SK-N-MC (cell line): ENCODE data around the gene ACCS.

Experiments
- DNase-seq: peaks from one replicate; pipeline ENCODE4 v3.0.0-alpha.2; 2011; ENCODE audit warnings: low read depth, low spot score
- H3K27ac ChIP-seq: fragments of 200-600 bp; sonication (generic); 2 replicates; pipeline ENCODE4 v1.5.1; 2016; ENCODE audit warnings: mixed run types
- H3K36me3 ChIP-seq: fragments of 200-600 bp; sonication (generic); 2 replicates; pipeline ENCODE4 v1.6.1; 2017; ENCODE audit warnings: antibody characterized with exemption, low read length, mixed read lengths; ENCODE audit not compliant: insufficient read depth
- H3K4me3 ChIP-seq: fragments of 200-600 bp; sonication (generic); 2 replicates; pipeline ENCODE4 v1.5.1; 2016
- H3K9ac ChIP-seq: fragments of 200-600 bp; sonication (generic); 2 replicates; pipeline ENCODE4 v1.8.0; 2017; ENCODE audit warnings: mixed run types, mixed read lengths; ENCODE audit not compliant: insufficient read length
- H3K9me3 ChIP-seq: fragments of 200-600 bp; sonication (generic); 2 replicates; pipeline ENCODE4 v1.6.1; 2017; ENCODE audit warnings: low read depth, mild to moderate bottlenecking, antibody characterized with exemption, low read length, moderate library complexity, mixed read lengths
- EZH2 ChIP-seq: fragments of 200-600 bp; sonication (generic); IDR thresholded peaks from one replicate; pipeline ENCODE4 v1.6.1; 2017; ENCODE audit warnings: antibody characterized with exemption
- FOXP2 ChIP-seq: optimal IDR thresholded peaks from 2 replicates; pipeline ENCODE3; 2011; ENCODE audit warnings: mild to moderate bottlenecking, moderate library complexity; ENCODE audit not compliant: insufficient read depth; ENCODE audit errors: extremely low read length, control extremely low read depth
- POLR2AphosphoS5 ChIP-seq: IDR thresholded peaks from 2 replicates; pipeline ENCODE4 v1.6.1; 2012; ENCODE audit warnings: mild to moderate bottlenecking, low read depth, low read length, borderline replicate concordance

Gene ACCS

GRCh38 chr11:44108260-44108659, 42.2 kb downstream of the ACCS start:
- H3K9ac ChIP-seq: no peak overlapping the region
- H3K4me3 ChIP-seq: no peak overlapping the region
- H3K36me3 ChIP-seq: peaks cover 25% of the 10 kb centered on the region
- H3K27ac ChIP-seq: no peak overlapping the region
- no peaks in the 10 kb centered on the region for H3K9me3 ChIP-seq
- TF ChIP-seq POLR2AphosphoS5: no peak
- TF ChIP-seq EZH2: no peak
- TF ChIP-seq FOXP2: no peak
- no peak for DNase-seq

DNA sequence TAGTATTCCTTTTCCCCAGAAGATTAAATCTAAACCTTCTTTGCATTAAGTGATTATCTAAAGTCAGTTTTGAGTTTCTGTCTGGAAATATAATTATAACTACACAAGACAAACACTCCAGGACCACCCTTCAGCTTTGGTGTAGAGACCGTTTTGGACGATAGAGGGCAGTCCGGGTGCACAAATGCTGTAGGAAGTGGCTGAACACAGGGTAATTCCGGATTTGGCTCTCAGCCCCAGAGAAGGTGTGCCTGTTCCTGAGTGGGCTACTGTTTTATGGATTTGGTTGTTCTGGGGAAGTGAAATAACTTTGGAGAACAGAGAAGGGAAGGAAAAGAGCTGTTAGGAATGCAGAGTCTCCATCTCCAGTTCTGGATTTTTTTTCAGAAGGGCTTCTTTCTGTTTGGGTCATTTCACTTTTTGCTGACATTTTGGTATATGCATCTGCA, 44.2 kb downstream of the ACCS start:
- Histone ChIP-seq H3K36me3 (peaks cover 32% of the 10 kb centered on the region), H3K27ac (no peak overlapping the region), H3K9ac (no peak overlapping the region), H3K4me3 (peak overlapping the region; percentile 15; the same call in 1 of the 2 replicates), H3K9me3 (no peaks in the 10 kb centered on the region)
- peak; percentile 51 for DNase-seq
- TF ChIP-seq POLR2AphosphoS5: no peak

GRCh38 chr11:44112091-44112821, 46.2 kb downstream of the ACCS start:
- Histone ChIP-seq H3K27ac (no peak overlapping the region), H3K4me3 (no peak overlapping the region), H3K9ac (no peak overlapping the region), H3K36me3 (peaks cover 35% of the 10 kb centered on the region), H3K9me3 (no peaks in the 10 kb centered on the region)
- DNase-seq: no peak
- TF ChIP-seq FOXP2: no peak

GRCh38 chr11:44113018-44113417, 46.9 kb downstream of the ACCS start:
- peaks cover 36% of the 10 kb centered on the region for H3K36me3 ChIP-seq

DNA sequence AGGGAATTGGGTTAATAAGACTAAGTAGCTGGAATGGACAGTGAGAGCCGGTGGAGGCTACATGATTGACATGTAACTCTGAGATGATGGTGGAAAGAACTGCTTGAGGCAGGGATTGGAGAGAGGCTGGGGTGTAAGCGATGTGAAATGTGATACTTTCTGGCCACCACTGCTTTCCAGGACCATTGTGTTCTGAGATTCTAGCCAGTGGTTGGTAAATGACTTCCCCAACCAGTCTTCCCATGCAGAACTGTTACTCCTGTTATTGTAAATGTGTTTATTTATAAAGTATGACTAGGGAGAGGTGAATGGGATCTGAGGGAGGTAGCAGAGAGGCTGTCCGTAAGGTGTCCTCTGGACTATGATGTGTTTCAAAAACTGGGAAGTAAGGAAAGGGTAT, 47.5 kb downstream of the ACCS start:
- H3K36me3 ChIP-seq: peaks cover 31% of the 10 kb centered on the region
- H3K9ac ChIP-seq: no peak overlapping the region
- no peaks in the 10 kb centered on the region for H3K9me3 ChIP-seq
- no peak for DNase-seq
- H3K4me3 ChIP-seq: no peak overlapping the region
- TF ChIP-seq FOXP2 (no peak), POLR2AphosphoS5 (no peak)
- H3K27ac ChIP-seq: no peak overlapping the region

More at GRCh38 chr11:44113018-44113417, 46.9 kb downstream of the ACCS start:
- H3K27ac ChIP-seq: no peak overlapping the region
- no peak for DNase-seq
- H3K9me3 ChIP-seq: no peaks in the 10 kb centered on the region
- no peak overlapping the region for H3K9ac ChIP-seq
- TF ChIP-seq FOXP2: no peak
- no peak for TF ChIP-seq POLR2AphosphoS5
- TF ChIP-seq EZH2: no peak
- no peak overlapping the region for H3K4me3 ChIP-seq

DNA sequence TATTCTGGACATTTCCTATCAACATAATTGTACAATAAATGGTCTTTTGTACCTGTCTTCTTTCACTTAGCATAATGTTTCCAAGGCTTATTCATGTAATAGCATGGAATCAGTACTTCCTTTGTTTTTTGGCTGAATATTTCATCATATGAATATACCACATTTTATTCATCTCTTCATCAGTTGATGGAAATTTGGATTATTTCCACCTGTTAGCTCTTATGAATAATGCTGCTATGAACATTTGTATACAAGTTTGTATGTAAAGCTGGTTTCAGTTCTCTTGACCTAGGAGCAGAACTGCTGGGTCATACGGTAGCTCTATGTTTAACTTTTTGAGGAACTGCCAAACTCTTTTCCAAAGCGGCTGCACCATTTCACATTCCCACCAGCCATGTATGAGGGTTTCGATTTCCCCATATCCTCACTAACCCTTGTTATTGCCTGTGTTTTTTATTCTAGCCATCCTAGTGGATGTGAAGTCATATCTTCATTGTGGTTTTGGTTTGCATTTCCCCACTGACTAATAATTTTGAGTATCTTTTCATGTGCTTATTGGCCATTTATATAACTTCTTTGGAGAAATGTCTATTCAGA, 50.3 kb downstream of the ACCS start:
- no peak for DNase-seq
- Histone ChIP-seq H3K9me3 (no peaks in the 10 kb centered on the region), H3K4me3 (no peak overlapping the region), H3K36me3 (peaks cover 19% of the 10 kb centered on the region), H3K9ac (no peak overlapping the region), H3K27ac (no peak overlapping the region)
- TF ChIP-seq POLR2AphosphoS5: no peak
- no peak for TF ChIP-seq EZH2
- TF ChIP-seq FOXP2: no peak

GRCh38 chr11:44120169-44120568, 54.1 kb downstream of the ACCS start:
- H3K27ac ChIP-seq: no peak overlapping the region
- peaks cover 14% of the 10 kb centered on the region for H3K36me3 ChIP-seq
- H3K4me3 ChIP-seq: no peak overlapping the region
- TF ChIP-seq FOXP2 (no peak), POLR2AphosphoS5 (no peak), EZH2 (no peak)
- no peak for DNase-seq
- no peak overlapping the region for H3K9ac ChIP-seq
- H3K9me3 ChIP-seq: no peaks in the 10 kb centered on the region

DNA sequence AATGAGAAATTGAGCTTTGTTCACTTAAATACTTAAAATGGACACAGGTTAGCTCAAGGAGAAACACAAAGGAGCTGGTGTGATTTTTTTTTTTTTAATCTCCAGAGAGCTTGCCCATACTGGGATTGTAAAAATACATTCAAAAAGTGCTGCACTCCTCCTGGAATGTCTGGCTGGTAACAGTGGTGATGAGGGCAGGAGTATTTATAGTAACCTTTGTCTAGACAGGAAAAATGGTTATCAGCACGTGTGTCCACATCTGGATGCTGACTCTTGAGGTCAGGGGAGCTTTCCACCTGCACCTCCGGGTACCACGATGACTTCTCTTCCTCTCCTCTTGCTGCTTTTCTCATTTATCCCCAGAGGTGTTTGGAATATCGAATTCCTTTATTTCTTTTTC, 59.5 kb downstream of the ACCS start:
- Histone ChIP-seq H3K4me3 (no peak overlapping the region), H3K27ac (no peak overlapping the region), H3K36me3 (peaks cover 31% of the 10 kb centered on the region; the same call in 1 of the 2 replicates), H3K9ac (no peak overlapping the region), H3K9me3 (no peaks in the 10 kb centered on the region)
- TF ChIP-seq FOXP2: no peak
- no peak for TF ChIP-seq POLR2AphosphoS5
- no peak for TF ChIP-seq EZH2
- DNase-seq: no peak

DNA sequence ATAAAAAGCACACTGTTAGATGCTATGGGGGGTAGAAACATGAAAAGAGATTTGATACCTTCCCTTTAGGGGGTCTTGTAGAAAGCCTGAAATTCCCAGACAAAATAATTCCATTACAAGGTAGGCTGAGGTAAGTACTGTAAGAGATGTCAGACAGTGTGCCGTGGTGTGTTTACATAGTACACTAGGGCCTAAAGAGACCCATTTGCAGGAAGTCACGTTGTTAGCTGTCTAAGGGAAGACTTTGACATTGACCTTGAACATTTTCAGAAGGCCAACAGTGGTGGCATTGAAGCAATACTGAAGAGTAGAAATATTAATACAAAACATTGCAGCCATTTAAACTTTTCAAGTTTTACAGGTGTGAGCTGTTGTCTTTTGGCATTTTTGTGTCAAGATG, 60.2 kb downstream of the ACCS start:
- no peak overlapping the region for H3K27ac ChIP-seq
- TF ChIP-seq EZH2 (no peak), POLR2AphosphoS5 (no peak), FOXP2 (no peak)
- H3K4me3 ChIP-seq: no peak overlapping the region
- H3K36me3 ChIP-seq: peaks cover 36% of the 10 kb centered on the region; the same call in 1 of the 2 replicates
- H3K9ac ChIP-seq: no peak overlapping the region
- no peaks in the 10 kb centered on the region for H3K9me3 ChIP-seq
- DNase-seq: no peak
